GM23248 (cell line): Measurements from ENCODE around the gene FARP1. TPM values are rescaled to one million over a fixed set of nuclear protein-coding genes. Genes with fewer than 3 reads are reported as not detected.

ENCODE experiments used
- DNase-seq: peaks from one replicate; pipeline ENCODE4 v3.0.0-alpha.2; 2015
- H2AFZ ChIP-seq: fragments of 200-600 bp; sonication (generic); 2 replicates; pipeline ENCODE4 v1.6.1; 2016; ENCODE audit warnings: antibody characterized with exemption
- H3F3A ChIP-seq: fragments of 200-600 bp; sonication (generic); 2 replicates; pipeline ENCODE4 v1.6.1; 2016; ENCODE audit warnings: mild to moderate bottlenecking, antibody characterized with exemption, mixed run types; ENCODE audit not compliant: insufficient read depth
- H3K27ac ChIP-seq: fragments of 200-600 bp; sonication (generic); 2 replicates; pipeline ENCODE4 v1.5.1; 2016; ENCODE audit warnings: mild to moderate bottlenecking
- H3K27me3 ChIP-seq: fragments of 200-600 bp; sonication (generic); replicated peaks from 2 replicates; pipeline ENCODE4 v1.6.1; 2016; ENCODE audit warnings: mild to moderate bottlenecking; ENCODE audit not compliant: insufficient read depth
- H3K36me3 ChIP-seq: fragments of 200-600 bp; sonication (generic); 2 replicates; pipeline ENCODE4 v1.6.1; 2016; ENCODE audit warnings: low read depth, mild to moderate bottlenecking
- H3K4me1 ChIP-seq: fragments of 200-600 bp; sonication (generic); 2 replicates; pipeline ENCODE4 v1.6.1; 2016; ENCODE audit warnings: mild to moderate bottlenecking; ENCODE audit not compliant: insufficient read depth
- H3K4me2 ChIP-seq: fragments of 200-600 bp; sonication (generic); one replicate; pipeline ENCODE4 v1.6.1; 2016; ENCODE audit warnings: mild to moderate bottlenecking; ENCODE audit not compliant: unreplicated experiment
- H3K4me3 ChIP-seq: fragments of 200-600 bp; sonication (generic); 2 replicates; pipeline ENCODE4 v1.5.1; 2016; ENCODE audit warnings: mild to moderate bottlenecking
- H3K79me2 ChIP-seq: fragments of 200-600 bp; sonication (generic); 2 replicates; pipeline ENCODE4 v1.6.1; 2016; ENCODE audit warnings: mild to moderate bottlenecking; ENCODE audit not compliant: insufficient read depth
- H3K9ac ChIP-seq: fragments of 200-600 bp; sonication (generic); 2 replicates; pipeline ENCODE4 v1.6.1; 2016; ENCODE audit warnings: mild to moderate bottlenecking
- H3K9me2 ChIP-seq: fragments of 200-600 bp; sonication (generic); 2 replicates; pipeline ENCODE4 v1.6.1; 2016; ENCODE audit warnings: mixed run types, mild to moderate bottlenecking, moderate library complexity; ENCODE audit not compliant: insufficient read depth
- H3K9me3 ChIP-seq: fragments of 200-600 bp; sonication (generic); one replicate; pipeline ENCODE4 v1.6.1; 2017; ENCODE audit warnings: low read depth
- H4K20me1 ChIP-seq: fragments of 200-600 bp; sonication (generic); 2 replicates; pipeline ENCODE4 v1.6.0; 2016; ENCODE audit not compliant: insufficient read depth
- EZH2 ChIP-seq: fragments of 200-600 bp; sonication (generic); IDR thresholded peaks from 2 replicates; pipeline ENCODE4 v1.6.1; 2018; ENCODE audit warnings: antibody characterized with exemption, mild to moderate bottlenecking; ENCODE audit not compliant: insufficient read depth, poor library complexity, severe bottlenecking
- EZH2phosphoT487 ChIP-seq: fragments of 200-600 bp; sonication (generic); IDR thresholded peaks from 2 replicates; pipeline ENCODE4 v1.6.1; 2018; ENCODE audit warnings: antibody characterized with exemption, moderate library complexity, mild to moderate bottlenecking, low read depth; ENCODE audit not compliant: insufficient read depth
- WGBS, 2 experiments: methylation state at CpG; one replicate each; pipeline ENCODE4 v1.1.6; 2015 to 2017; ENCODE audit warnings: low lambda C conversion rate in 2 of 2, low coverage in 1 of 2; ENCODE audit errors: missing lambda C conversion rate in 2 of 2; 5-methylcytosine and 5-hydroxymethylcytosine counted together
- in situ Hi-C: fragments of 300-500 bp; cut with MboI; formaldehyde crosslinking; loops from 2 replicates; pipeline ENCODE4 v1.15.0; 2020
- polyA plus RNA-seq: library from polyadenylated mRNA; unstranded; fragments of >200 nt; fragmentation: Nextera tagmentation; extraction: Ambion mirVana; gene quantifications from 2 replicates; pipeline ENCODE4 v1.2.1, GENCODE V29; 2016
- total RNA-seq: library from RNA; depleted of rRNA; stranded (reverse); fragments of >200 nt; shearing (Covaris generic); gene quantifications from 2 replicates; pipeline ENCODE4 v1.2.3, GENCODE V29; 2014

FARP1 gene
- total and polyA plus RNA-seq, 2 experiments from 2014 or later = 53.7 to 56.6 TPM

DNA sequence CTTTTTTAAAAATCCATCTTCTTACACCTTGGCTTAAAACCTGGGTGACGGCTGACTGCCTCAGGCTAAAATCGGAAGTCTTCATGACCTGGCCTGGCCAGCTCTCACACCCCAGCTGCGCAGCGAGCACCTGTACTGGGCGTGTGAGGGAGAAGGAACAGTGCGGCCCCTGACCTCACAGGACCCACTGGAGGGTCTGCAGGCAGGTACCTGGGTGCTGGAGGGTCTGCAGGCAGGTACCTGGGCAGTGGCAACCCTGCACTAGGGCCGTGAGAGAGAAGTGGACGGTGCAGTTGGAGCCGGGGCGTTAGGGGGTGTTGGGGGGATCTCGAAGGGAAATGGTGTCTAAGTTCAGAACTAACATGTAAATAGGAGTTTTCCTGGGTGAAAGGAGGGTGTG is 289.7 kb downstream of the FARP1 start:
- in situ Hi-C loops = no loop called here

DNA sequence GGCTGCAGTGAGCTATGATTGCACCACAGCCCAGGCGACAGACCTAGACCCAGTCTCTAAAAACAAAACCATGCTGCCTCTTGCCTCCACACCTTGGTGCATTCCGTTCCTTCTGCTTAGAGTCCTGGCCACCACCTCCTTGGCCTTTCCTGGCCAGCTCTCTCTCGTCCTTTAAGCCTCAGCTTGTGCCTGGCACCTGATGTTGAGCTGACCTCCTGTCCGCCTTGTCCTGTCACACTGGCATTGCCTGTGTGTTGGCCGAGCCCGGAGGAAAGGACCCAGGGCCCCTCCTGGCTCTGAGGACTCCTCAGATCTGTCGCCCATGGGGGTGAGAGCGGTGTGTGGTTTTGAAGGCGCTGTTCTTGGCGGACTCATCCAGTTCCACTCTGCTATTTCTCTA is 290.8 kb downstream of the FARP1 start:
- no peaks in the 10 kb centered on the region for H4K20me1 ChIP-seq
- H3K4me2 ChIP-seq = no peak overlapping the region
- H3K9me3 ChIP-seq = no peaks in the 10 kb centered on the region
- no peak for TF ChIP-seq EZH2
- no peak for TF ChIP-seq EZH2phosphoT487
- no peak overlapping the region for H3K9ac ChIP-seq
- H3K4me1 ChIP-seq = no peaks in the 10 kb centered on the region
- H3K9me2 ChIP-seq = no peaks in the 10 kb centered on the region
- H2AFZ ChIP-seq = no peak overlapping the region
- no peak overlapping the region for H3K27ac ChIP-seq
- in situ Hi-C loops = no loop called here
- no peaks in the 10 kb centered on the region; the same call in 1 of the 2 replicates for H3K36me3 ChIP-seq
- H3F3A ChIP-seq = no peaks in the 10 kb centered on the region
- WGBS, 2 experiments = 95% methylated on average over 10 of the region's 10 CpGs
- no peak overlapping the region for H3K4me3 ChIP-seq
- H3K27me3 ChIP-seq = no peaks in the 10 kb centered on the region
- no peaks in the 10 kb centered on the region for H3K79me2 ChIP-seq
- no peak for DNase-seq

More for the DNA sequence above, 289.7 kb downstream of the FARP1 start:
- no peaks in the 10 kb centered on the region for H3F3A ChIP-seq
- no peak overlapping the region for H3K27ac ChIP-seq
- H4K20me1 ChIP-seq = no peaks in the 10 kb centered on the region
- H3K36me3 ChIP-seq = peaks cover 1% of the 10 kb centered on the region; the same call in 1 of the 2 replicates
- TF ChIP-seq EZH2phosphoT487 (no peak), EZH2 (no peak)
- H3K9ac ChIP-seq = no peak overlapping the region
- DNase-seq = no peak
- H3K4me2 ChIP-seq = no peak overlapping the region
- H2AFZ ChIP-seq = no peak overlapping the region
- no peak overlapping the region for H3K4me3 ChIP-seq
- 99% methylated on average over 11 of the region's 11 CpGs for WGBS, 2 experiments
- no peaks in the 10 kb centered on the region for H3K9me3 ChIP-seq
- no peaks in the 10 kb centered on the region for H3K27me3 ChIP-seq
- no peaks in the 10 kb centered on the region for H3K4me1 ChIP-seq
- H3K79me2 ChIP-seq = no peaks in the 10 kb centered on the region
- H3K9me2 ChIP-seq = no peaks in the 10 kb centered on the region

DNA sequence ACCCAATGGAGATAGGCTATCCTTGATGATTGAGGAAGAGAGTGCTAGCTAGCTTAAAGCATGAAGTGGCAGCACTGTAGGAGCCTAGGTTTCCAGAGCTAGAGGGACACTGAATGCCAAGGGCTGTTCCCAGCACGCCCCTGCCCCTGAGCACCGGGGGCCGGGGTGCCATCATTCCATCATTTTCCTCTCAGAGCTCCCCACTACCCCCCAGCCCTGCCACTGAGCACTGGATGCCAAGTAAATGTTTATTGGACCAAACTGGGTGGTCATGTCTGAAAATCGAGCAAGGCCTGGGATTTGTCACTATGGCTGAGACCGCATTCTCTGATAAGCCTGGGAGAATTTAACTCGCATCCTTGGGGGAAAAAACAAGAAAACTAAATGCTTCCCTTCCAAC is 291.2 kb downstream of the FARP1 start:
- Histone ChIP-seq H4K20me1 (no peaks in the 10 kb centered on the region), H2AFZ (no peak overlapping the region), H3K36me3 (no peaks in the 10 kb centered on the region; the same call in 1 of the 2 replicates), H3K27ac (no peak overlapping the region), H3F3A (no peaks in the 10 kb centered on the region), H3K9me2 (no peaks in the 10 kb centered on the region), H3K27me3 (no peaks in the 10 kb centered on the region), H3K9me3 (no peaks in the 10 kb centered on the region), H3K4me3 (no peak overlapping the region), H3K9ac (no peak overlapping the region), H3K4me2 (no peak overlapping the region), H3K79me2 (no peaks in the 10 kb centered on the region), H3K4me1 (no peaks in the 10 kb centered on the region)
- TF ChIP-seq EZH2 (no peak), EZH2phosphoT487 (no peak)
- no peak for DNase-seq
- WGBS, 2 experiments = 99% methylated on average over 6 of the region's 6 CpGs
- in situ Hi-C loops = no loop called here

DNA sequence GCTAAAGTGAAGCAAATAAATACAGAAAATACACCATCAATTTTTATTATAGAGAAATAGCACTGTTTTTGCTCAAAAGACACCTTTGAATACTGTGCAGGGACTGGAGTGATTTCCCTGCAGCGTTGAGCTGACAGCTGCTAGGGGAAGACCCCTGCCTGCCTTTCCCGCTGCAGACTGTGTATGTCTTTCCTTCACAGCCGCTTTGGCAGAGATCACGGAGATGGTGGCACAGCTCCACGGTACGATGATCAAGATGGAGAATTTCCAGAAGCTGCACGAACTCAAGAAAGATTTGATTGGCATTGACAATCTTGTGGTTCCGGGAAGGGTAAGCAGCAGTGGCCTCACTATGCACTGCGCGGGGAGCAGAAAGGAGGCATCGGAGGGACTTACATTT is 292.5 kb downstream of the FARP1 start:
- in situ Hi-C loops = no loop called here
- no peak overlapping the region for H2AFZ ChIP-seq
- DNase-seq = no peak
- H4K20me1 ChIP-seq = no peaks in the 10 kb centered on the region
- no peak overlapping the region for H3K27ac ChIP-seq
- no peak overlapping the region for H3K9ac ChIP-seq
- H3K4me2 ChIP-seq = no peak overlapping the region
- no peaks in the 10 kb centered on the region for H3K79me2 ChIP-seq
- WGBS, 2 experiments = 56 to 60% methylated on average over 11 of the region's 11 CpGs
- no peaks in the 10 kb centered on the region for H3K4me1 ChIP-seq
- TF ChIP-seq EZH2 (no peak), EZH2phosphoT487 (no peak)
- no peaks in the 10 kb centered on the region for H3K9me3 ChIP-seq
- H3K36me3 ChIP-seq = no peaks in the 10 kb centered on the region; the same call in 1 of the 2 replicates
- no peak overlapping the region for H3K4me3 ChIP-seq
- H3K9me2 ChIP-seq = no peaks in the 10 kb centered on the region
- H3K27me3 ChIP-seq = no peaks in the 10 kb centered on the region
- no peaks in the 10 kb centered on the region for H3F3A ChIP-seq
